Measurements from ENCODE around the gene ISM1. TPM values are rescaled to one million over a fixed set of nuclear protein-coding genes. Genes with fewer than 3 reads are reported as not detected.

Gene ISM1
- total RNA-seq, 2 donors from 2014 or later, result 20.4 to 25.1 TPM

DNA sequence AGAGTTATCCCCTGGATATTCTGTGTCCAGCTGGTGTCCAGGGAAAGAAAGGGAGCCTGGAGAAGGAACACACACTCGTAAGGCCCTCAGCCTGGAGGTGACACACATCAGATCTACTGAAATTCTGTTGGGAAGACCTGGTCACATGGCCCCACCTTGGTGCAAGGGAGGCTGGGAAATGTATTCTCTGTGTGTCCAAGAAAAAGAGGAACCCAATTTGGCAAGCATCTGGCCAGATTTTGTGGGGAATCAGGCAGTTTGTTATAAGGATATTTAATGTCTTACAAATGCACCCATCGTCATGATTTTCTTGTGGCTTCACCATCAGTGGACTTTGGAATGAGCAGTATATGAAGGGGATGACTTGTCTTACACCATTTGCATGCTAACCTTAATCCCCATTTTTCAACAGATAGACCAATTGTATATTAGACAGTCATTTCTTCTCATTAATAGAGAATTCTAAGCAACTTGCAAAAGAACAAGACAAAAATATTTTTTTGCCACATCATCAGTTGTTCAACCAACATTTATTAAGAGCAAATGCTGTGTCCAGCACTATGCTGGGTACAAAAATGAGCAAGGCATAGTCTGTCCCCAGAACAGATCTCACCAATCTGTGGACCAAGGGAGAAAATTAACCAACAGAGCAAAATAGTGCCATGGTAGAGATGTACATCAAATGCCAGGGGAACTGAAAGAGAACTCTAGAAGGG is 59.7 kb downstream of the ISM1 start:
- no peak for DNase-seq (ENCODE audit: low spot score)
- no peaks in the 10 kb centered on the region for H3K27me3 ChIP-seq (replicated peaks; ENCODE audit: insufficient read depth)
- H3K36me3 ChIP-seq, result no peaks in the 10 kb centered on the region
- TF ChIP-seq, protein P1, sequence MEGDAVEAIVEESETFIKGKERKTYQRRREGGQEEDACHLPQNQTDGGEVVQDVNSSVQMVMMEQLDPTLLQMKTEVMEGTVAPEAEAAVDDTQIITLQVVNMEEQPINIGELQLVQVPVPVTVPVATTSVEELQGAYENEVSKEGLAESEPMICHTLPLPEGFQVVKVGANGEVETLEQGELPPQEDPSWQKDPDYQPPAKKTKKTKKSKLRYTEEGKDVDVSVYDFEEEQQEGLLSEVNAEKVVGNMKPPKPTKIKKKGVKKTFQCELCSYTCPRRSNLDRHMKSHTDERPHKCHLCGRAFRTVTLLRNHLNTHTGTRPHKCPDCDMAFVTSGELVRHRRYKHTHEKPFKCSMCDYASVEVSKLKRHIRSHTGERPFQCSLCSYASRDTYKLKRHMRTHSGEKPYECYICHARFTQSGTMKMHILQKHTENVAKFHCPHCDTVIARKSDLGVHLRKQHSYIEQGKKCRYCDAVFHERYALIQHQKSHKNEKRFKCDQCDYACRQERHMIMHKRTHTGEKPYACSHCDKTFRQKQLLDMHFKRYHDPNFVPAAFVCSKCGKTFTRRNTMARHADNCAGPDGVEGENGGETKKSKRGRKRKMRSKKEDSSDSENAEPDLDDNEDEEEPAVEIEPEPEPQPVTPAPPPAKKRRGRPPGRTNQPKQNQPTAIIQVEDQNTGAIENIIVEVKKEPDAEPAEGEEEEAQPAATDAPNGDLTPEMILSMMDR (IDR thresholded peaks at IDR 0.05), result no peak
- no peaks in the 10 kb centered on the region for H3K9me3 ChIP-seq
- H3K27ac ChIP-seq, result no peak overlapping the region
- H3K4me1 ChIP-seq (ENCODE audit: control insufficient read depth in 1 of 2, low read depth in 2 of 2), result peaks cover 0 to 9% of the 10 kb centered on the region in 2 donors
- H3K4me3 ChIP-seq, result no peak overlapping the region
- ATAC-seq (ENCODE audit: insufficient number of reproducible peaks, low FRiP score, low read depth), result no peak

DNA sequence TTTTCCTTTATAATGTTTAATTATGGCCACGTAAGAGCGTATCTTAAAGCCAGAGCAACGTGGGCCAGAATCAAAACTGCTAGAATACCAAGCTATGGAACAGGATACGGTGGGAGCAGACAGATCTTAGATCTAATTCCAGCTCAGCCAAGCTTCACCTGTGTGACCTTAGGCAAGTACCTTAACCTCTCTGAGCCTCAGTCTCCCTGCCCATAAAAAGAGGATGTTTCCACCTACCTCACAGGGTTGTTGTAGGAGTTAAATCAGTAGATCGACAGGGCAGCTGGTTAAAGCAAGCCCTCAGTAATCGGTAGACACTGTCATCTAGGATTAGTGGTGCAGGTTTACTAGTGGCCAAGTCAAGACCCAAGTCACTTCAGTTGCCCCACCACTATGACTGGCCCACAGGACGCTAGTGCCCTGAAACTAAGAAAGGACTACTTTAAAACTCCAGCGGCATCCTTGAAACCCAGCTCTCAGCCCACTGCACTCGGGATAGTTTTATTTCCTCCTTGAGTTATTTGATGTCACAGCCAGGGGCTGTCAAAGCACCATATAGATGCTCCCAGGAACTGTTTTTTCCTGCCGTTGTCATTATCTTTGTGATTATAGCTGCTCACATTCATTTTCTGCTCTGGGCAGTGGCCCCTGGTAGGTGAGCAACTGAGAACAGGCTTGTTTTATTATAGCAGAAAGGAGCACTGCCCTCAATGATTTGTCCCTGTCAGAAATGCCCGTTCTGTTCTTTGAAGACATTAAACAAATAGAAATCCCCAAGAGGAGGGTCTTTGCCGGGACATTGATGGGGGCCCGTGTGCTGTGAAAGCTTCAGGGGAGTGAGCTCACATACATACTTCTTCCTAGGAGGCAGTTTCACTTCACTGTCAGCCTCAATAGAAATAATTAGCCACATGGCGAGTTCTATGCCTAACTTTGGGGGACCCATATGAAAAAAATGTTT is 63.1 kb downstream of the ISM1 start:
- Histone ChIP-seq H3K9me3 (no peaks in the 10 kb centered on the region), H3K36me3 (no peaks in the 10 kb centered on the region), H3K27ac (no peak overlapping the region), H3K4me1 (ENCODE audit: control insufficient read depth in 1 of 2, low read depth in 2 of 2) (no peaks in the 10 kb centered on the region), H3K27me3 (replicated peaks; ENCODE audit: insufficient read depth) (no peaks in the 10 kb centered on the region), H3K4me3 (no peak overlapping the region)
- ATAC-seq (ENCODE audit: insufficient number of reproducible peaks, low FRiP score, low read depth) (no peak), DNase-seq (ENCODE audit: low spot score) (no peak)
- TF ChIP-seq, protein P1 (IDR thresholded peaks at IDR 0.05), result no peak

DNA sequence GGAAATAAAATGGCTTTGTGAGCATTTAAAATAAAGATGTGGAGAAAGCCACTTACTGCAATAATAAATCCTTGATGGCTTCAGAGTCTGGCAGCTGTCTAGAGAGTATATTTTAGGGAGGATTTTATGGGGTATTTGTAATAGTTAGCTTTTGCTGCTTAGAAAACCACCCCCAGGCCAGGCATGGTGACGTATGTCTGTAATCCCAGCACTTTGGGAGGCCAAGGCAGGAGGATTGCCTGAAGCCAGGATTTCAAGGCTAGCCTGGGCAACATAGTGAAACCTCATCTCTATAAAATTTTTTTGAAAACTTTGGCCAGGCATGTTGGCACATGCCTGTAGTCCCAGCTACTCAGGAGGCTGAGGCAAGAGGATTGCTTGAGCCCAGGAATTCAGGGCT is 63.8 kb downstream of the ISM1 start:
- Histone ChIP-seq H3K36me3 (no peaks in the 10 kb centered on the region), H3K4me1 (ENCODE audit: control insufficient read depth in 1 of 2, low read depth in 2 of 2) (no peaks in the 10 kb centered on the region), H3K27ac (no peak overlapping the region), H3K4me3 (no peak overlapping the region), H3K9me3 (no peaks in the 10 kb centered on the region), H3K27me3 (replicated peaks; ENCODE audit: insufficient read depth) (no peaks in the 10 kb centered on the region)
- DNase-seq (ENCODE audit: low spot score) (no peak), ATAC-seq (ENCODE audit: insufficient number of reproducible peaks, low FRiP score, low read depth) (no peak)
- TF ChIP-seq, protein P1 (IDR thresholded peaks at IDR 0.05), result no peak

DNA sequence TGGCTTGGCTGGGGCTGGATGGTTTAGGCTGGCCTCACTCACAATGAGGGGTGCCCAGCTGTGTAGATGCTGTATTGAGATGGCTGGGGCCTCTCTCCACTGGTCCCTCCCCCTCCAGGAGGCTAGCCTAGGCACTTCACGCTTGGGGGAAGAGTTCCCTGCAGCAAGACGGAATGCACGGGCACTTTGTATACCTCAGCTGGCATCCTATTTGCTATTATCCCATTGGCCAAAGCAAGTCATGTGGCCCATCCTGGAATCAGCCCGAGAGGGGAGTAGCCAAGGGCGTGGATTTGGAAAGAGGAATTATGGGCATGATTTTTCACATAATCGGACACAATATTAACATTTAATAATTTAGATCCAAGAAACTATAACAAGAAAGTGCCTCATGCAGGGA is 64.3 kb downstream of the ISM1 start:
- H3K27me3 ChIP-seq (replicated peaks; ENCODE audit: insufficient read depth), result no peaks in the 10 kb centered on the region
- TF ChIP-seq, protein P1 (IDR thresholded peaks at IDR 0.05), result no peak
- no peak overlapping the region for H3K4me3 ChIP-seq
- no peaks in the 10 kb centered on the region for H3K36me3 ChIP-seq
- H3K9me3 ChIP-seq, result no peaks in the 10 kb centered on the region
- ATAC-seq (ENCODE audit: insufficient number of reproducible peaks, low FRiP score, low read depth) (no peak), DNase-seq (ENCODE audit: low spot score) (no peak)
- H3K27ac ChIP-seq, result no peak overlapping the region
- H3K4me1 ChIP-seq (ENCODE audit: control insufficient read depth in 1 of 2, low read depth in 2 of 2), result no peaks in the 10 kb centered on the region

DNA sequence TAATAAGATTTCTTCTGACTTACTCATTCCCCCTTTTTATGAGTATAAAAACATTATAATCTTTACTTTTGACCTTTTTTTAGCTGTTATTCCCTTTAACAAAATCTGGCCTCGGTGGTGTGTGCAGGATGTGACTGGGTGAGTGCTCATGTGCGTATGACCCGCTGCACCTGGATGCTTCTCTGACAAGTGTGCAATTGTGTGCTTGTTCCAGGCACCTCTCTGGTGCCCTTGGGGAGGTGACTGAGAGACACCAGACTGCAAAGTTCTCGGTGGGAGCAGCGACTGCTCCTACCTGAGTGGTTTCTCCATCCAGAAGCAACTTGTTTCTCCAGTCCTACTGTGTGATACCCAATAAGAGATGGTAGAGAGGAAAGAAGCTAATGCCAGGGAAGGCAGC is 65.0 kb downstream of the ISM1 start:
- ATAC-seq (ENCODE audit: insufficient number of reproducible peaks, low FRiP score, low read depth), result no peak
- H3K27ac ChIP-seq, result no peak overlapping the region

More for the DNA sequence above, 65.0 kb downstream of the ISM1 start:
- no peak for DNase-seq (ENCODE audit: low spot score)
- Histone ChIP-seq H3K9me3 (no peaks in the 10 kb centered on the region), H3K4me1 (ENCODE audit: control insufficient read depth in 1 of 2, low read depth in 2 of 2) (no peaks in the 10 kb centered on the region), H3K27me3 (replicated peaks; ENCODE audit: insufficient read depth) (no peaks in the 10 kb centered on the region), H3K36me3 (no peaks in the 10 kb centered on the region), H3K4me3 (no peak overlapping the region)
- TF ChIP-seq, protein P1 (IDR thresholded peaks at IDR 0.05), result no peak
